K562 (cell line): Measurements from ENCODE around the gene ZNF747. TPM values are rescaled to one million over a fixed set of nuclear protein-coding genes. Genes with fewer than 3 reads are reported as not detected.

Experiments used
- ARID3B ChIP-seq: fragments of 250-450 bp; sonication (Bioruptor Pico); IDR thresholded peaks from 2 replicates; pipeline ENCODE4 v1.4.0; 2020; ENCODE audit warnings: borderline replicate concordance
- CBX1 ChIP-seq: sonication (generic); IDR thresholded peaks from 2 replicates; pipeline ENCODE4 v1.6.1; 2016; ENCODE audit warnings: antibody characterized with exemption, low read depth, mild to moderate bottlenecking
- CTBP1 ChIP-seq: fragments of 450-650 bp; IDR thresholded peaks from 2 replicates; pipeline ENCODE4 v1.6.1; 2016; ENCODE audit warnings: borderline replicate concordance
- ELK3 ChIP-seq: fragments of 450-650 bp; formaldehyde crosslinking; IDR thresholded peaks from 2 replicates; pipeline ENCODE4 v1.4.0; 2020; ENCODE audit warnings: mild to moderate bottlenecking
- HDAC3 ChIP-seq: fragments of 450-650 bp; IDR thresholded peaks from 2 replicates; pipeline ENCODE4 v1.6.1; 2018; ENCODE audit warnings: borderline replicate concordance, mild to moderate bottlenecking, moderate library complexity; ENCODE audit not compliant: partially characterized antibody
- HDAC8 ChIP-seq: fragments of 450-650 bp; IDR thresholded peaks from 2 replicates; pipeline ENCODE4 v1.6.1; 2016; ENCODE audit warnings: mild to moderate bottlenecking, missing genetic modification characterization, moderate library complexity, missing compliant biosample characterization
- KDM5B ChIP-seq: fragments of 200-600 bp; sonication (generic); IDR thresholded peaks from 2 replicates; pipeline ENCODE4 v1.6.1; 2012; ENCODE audit warnings: low read depth, mild to moderate bottlenecking, moderate library complexity, low read length, control low read depth, inconsistent platforms; ENCODE audit not compliant: insufficient replicate concordance
- MCM2 ChIP-seq: fragments of 450-650 bp; IDR thresholded peaks from 2 replicates; pipeline ENCODE4 v1.6.1; 2017; ENCODE audit warnings: low read depth, mild to moderate bottlenecking
- NFE2 ChIP-seq: IDR thresholded peaks from 2 replicates; pipeline ENCODE4 v1.6.1; 2014; ENCODE audit warnings: antibody characterized with exemption, low read depth
- NR3C1 ChIP-seq: sonication (generic); formaldehyde crosslinking; IDR thresholded peaks from 2 replicates; pipeline ENCODE4 v1.8.1; 2022; ENCODE audit warnings: missing genetic modification reagents
- NUFIP1 ChIP-seq: fragments of 450-650 bp; IDR thresholded peaks from 2 replicates; pipeline ENCODE4 v1.6.1; 2018; ENCODE audit not compliant: partially characterized antibody
- PRMT5 ChIP-seq: sonication (generic); formaldehyde crosslinking; IDR thresholded peaks from 2 replicates; pipeline ENCODE4 v1.5.0; 2020; ENCODE audit warnings: missing genetic modification reagents
- RBM14 ChIP-seq: fragments of 200-400 bp; formaldehyde crosslinking; IDR thresholded peaks from 2 replicates; pipeline ENCODE4 v1.6.1; 2018; ENCODE audit warnings: low read depth, mild to moderate bottlenecking, low read length, moderate library complexity, borderline replicate concordance; ENCODE audit not compliant: insufficient read depth
- TARDBP ChIP-seq: fragments of 450-650 bp; IDR thresholded peaks from 2 replicates; pipeline ENCODE4 v1.6.1; 2016
- U2AF2 ChIP-seq: fragments of 200-400 bp; formaldehyde crosslinking; optimal IDR thresholded peaks from 2 replicates; pipeline ENCODE3; 2017; ENCODE audit warnings: low read depth, mild to moderate bottlenecking, low read length
- ZBTB9 ChIP-seq: fragments of 450-650 bp; formaldehyde crosslinking; IDR thresholded peaks from 2 replicates; pipeline ENCODE4 v1.4.0; 2020; ENCODE audit warnings: mild to moderate bottlenecking, moderate library complexity
- ZNF121 ChIP-seq: sonication (generic); formaldehyde crosslinking; conservative IDR thresholded peaks from 2 replicates; pipeline ENCODE4 v1.8.0; 2022; ENCODE audit warnings: missing genetic modification reagents
- ZNF609 ChIP-seq: sonication (generic); formaldehyde crosslinking; IDR thresholded peaks from 2 replicates; pipeline ENCODE4 v1.8.1; 2023; ENCODE audit warnings: missing genetic modification reagents, mild to moderate bottlenecking, borderline replicate concordance
- polyA plus RNA-seq, 8 experiments: library from polyadenylated mRNA; depleted of rRNA in 4 of 8; stranded (reverse) in 5 of 8; unstranded in 3 of 8; fragments of >200 nt; fragmentation: Nextera tagmentation in 2 of 8; fragmentation: Illumina TruSeq in 1 of 8; extraction: Ambion mirVana in 2 of 8; extraction: Trizol in 1 of 8; gene quantifications; 2 replicates each; pipeline versions ENCODE4 v1.2.1 to v1.2.3, GENCODE V29; 2011 to 2014; ENCODE audit warnings: inconsistent platforms in 1 of 8, missing spikeins in 1 of 8
- total RNA-seq, 7 experiments: library from RNA; depleted of rRNA in 6 of 7; stranded (reverse); fragments of >200 nt in 6 of 7; fragmentation: Illumina TruSeq in 2 of 7; extraction: Trizol in 2 of 7; gene quantifications; 2 replicates each; pipeline versions ENCODE4 v1.2.1 to v1.2.3, GENCODE V29; 2011 to 2021; ENCODE audit warnings: low replicate concordance in 1 of 7

Gene ZNF747
- total and polyA plus RNA-seq, 9 of the 15 experiments (the other 6 are each of a cell fraction or from before 2014, with no cell fraction given) = 0.14 to 3.3 (median 1.5) TPM

GRCh38 chr16:30491744-30492308 is 42.8 kb downstream of the ZNF747 start (continued):
- TF ChIP-seq HDAC3 (no peak), HDAC8 (tag) (no peak), ZNF121 (CRISPR knock-in tag) (no peak), PRMT5 (CRISPR knock-in tag) (no peak), RBM14 (no peak), U2AF2 (no peak), ZNF609 (CRISPR knock-in tag) (no peak), NUFIP1 (no peak), MCM2 (no peak), CBX1 (no peak; the same call in 1 of the 2 replicates), ARID3B (CRISPR knock-in tag) (no peak), CTBP1 (peak; percentile 82), ELK3 (CRISPR knock-in tag) (no peak), ZBTB9 (CRISPR knock-in tag) (no peak), NR3C1 (no peak), NFE2 (no peak), KDM5B (peak; percentile 24), TARDBP (no peak)
